Stimulated activated CD4-positive, alpha-beta T cell treated with anti-CD3 and anti-CD28 coated beads, Interleukin-12 subunit alpha, Interleukin-12 subunit beta, amount 100 ng/mL, for 24 hours (primary cell): ENCODE data around the gene KCNJ15.
"Not testable (repeated sequence)": the region's sequence is repeated elsewhere in the genome, so short reads cannot be mapped to it uniquely, and the experiment has no call there.

ENCODE experiments used
- DNase-seq, 2 experiments: peaks; one replicate each; pipeline ENCODE4 v3.0.0-alpha.2; 2020; ENCODE audit warnings: low read depth in 2 of 2

The KCNJ15 gene

DNA sequence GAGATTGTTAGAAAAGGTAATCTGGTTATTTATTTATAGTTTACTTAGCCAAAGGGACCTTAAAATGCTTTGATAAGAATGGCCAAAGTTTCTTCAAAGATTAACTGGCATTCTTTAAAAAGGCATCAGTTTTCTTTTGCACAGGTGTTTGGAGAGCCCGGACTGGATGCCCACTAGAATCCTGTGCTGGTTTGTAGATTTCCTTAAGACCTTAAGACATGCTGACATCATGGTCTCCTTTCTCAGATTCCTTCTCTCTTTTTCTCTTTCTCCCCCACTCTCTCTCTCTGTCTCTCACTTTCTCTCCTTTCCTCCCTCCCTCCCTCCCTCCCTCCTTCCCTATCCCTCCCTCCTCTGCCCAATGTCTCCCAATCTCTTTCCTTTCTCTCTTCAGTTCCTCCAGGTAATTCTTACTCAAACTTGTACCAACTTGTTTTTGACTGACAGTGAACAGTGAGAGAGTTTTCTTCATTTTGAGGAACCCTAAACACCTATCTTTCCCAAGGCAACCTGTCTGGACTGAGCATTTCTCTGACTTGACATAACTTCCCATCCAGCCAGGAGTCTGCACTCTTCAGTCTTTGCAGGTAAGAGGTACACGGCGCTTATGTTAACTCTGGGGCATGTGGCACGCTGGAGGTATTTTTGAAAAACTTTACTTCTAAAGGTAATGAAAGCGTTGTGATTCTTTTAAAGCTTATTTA is at the start of gene KCNJ15:
TSS of gene KCNJ15 (plus strand) at position 393 of the 704 bp plus-strand sequence. CDS start 42,271 bp downstream, outside the sequence.
- no peak for DNase-seq

DNA sequence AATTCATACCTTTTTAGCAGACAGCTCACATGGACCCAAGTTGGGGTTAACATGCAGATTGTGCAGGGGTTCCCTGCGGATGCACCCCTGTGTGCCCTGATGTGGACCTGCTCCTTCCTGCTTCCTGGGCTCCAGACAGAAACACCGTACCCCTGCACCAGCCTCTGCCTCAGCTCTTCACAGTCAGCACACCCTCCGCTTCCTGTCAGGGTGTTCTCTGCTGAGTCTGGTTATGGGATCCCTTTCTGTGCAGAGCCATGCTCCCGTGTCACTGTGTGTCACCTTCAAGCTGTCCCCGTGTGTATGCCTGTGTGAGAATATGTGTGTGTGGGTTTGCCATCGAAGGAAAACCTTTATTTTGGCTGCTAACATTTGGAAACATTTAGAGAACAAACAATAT is 48.7 kb upstream of the KCNJ15 start:
- no peak for DNase-seq

GRCh38 chr21:38211321-38211720 is 45.5 kb upstream of the KCNJ15 start:
- no peak for DNase-seq

DNA sequence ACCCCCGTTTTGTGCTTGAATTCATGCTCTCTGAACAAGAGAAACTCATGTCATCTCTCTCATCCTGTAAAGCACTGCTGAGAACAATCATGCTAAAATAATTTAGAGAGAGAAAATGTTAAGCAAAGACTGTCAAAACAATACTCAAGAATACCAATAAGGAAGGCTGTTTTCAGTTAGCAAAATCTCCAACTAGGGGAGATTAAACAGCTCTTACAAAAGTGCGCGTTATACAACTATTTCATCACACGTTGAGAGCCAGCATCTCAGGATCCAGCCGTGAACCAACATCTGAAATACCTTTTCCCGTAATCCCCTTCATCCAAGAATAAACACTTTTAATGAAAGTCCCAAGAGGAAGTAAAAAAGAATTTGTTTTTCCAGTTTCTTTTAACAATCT is 44.1 kb upstream of the KCNJ15 start:
- no peak for DNase-seq

DNA sequence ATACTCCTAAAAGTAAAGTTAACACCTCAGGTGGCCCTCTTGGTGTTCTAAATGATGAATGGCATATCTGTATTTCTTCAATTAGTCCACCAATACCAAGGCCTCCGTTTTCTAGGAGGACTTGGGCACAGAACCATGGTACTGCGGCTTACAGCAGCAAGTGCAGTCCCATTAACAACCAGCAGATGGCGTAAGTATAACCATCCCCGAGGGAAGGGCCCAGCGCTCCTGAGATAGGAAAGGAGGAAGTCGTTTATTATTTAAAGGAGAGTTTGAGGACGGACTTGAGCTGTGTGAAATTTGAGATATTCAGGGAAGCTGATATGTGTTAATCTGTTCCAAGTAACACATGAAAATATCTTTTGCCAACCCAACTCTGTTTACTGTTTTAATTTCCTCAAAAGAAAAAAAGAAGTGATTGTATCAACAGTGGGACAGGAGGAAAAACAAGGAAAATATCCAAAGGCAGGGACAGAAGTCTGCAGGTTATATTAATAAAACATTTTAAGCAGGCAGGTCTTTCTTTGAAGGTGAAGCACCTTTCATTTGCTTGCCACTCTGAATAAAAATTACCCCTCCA is 37.7 kb upstream of the KCNJ15 start:
- DNase-seq: peak; percentile 40 to 59

- DNase-seq: no peak
Observed at GRCh38 chr21:38220270-38220737, 36.5 kb upstream of the KCNJ15 start.

DNA sequence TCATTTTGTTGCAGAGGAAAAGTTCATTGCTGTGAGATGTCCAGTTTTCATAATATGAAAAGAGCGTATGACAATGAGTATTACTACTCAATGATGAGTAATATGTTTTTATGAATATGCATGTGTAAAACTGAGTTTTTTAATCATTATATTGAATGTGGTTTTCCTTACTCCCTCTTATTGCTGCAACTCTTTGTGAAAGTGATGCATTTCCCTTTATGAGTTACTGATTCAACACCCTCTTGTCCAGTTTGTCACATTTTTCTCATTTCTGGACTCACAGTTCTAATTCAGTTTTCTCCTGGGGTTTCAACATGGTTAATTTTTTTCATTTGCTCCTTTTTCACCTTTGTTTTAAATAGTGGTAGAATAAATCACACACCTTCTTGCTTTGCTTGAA is 35.2 kb upstream of the KCNJ15 start:
- DNase-seq: no peak

DNA sequence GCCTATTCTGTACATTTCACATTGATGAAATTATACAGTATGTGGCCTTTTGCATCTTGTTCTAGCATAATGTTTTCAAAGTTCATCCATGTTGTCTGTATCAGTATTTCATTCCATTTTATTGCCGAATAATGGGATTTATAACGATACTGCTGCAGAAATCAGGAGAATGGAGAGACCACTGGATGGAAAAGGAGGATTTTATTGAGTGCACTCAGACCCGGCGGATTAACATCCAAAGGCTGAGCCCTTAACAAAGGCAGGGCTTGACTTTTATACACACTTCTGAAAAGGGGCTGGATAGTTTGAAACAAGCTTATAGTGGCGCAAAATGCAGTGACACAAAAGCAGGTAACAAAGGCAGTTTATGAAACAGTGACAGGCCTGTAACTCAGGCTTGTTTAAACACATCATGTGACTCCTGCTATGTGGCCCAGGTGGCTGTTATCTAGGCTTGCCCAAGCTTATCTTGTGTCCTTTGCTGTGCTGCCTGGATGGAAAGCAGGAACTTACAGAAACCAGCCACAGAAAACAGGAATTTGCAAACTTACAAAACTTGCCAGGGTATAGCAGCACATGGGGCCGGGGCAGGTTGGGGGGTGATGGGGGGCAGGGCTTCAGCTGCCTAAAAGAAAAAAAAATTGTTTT is 32.8 kb upstream of the KCNJ15 start:
- DNase-seq: no peak

- DNase-seq: no peak
Observed at GRCh38 chr21:38227401-38227800, 29.4 kb upstream of the KCNJ15 start.

GRCh38 chr21:38228115-38228514 is 28.7 kb upstream of the KCNJ15 start:
- DNase-seq: no peak

GRCh38 chr21:38228537-38228936 is 28.3 kb upstream of the KCNJ15 start:
- DNase-seq: no peak

- DNase-seq: no peak
Observed at GRCh38 chr21:38229260-38229877, 27.4 kb upstream of the KCNJ15 start.

DNA sequence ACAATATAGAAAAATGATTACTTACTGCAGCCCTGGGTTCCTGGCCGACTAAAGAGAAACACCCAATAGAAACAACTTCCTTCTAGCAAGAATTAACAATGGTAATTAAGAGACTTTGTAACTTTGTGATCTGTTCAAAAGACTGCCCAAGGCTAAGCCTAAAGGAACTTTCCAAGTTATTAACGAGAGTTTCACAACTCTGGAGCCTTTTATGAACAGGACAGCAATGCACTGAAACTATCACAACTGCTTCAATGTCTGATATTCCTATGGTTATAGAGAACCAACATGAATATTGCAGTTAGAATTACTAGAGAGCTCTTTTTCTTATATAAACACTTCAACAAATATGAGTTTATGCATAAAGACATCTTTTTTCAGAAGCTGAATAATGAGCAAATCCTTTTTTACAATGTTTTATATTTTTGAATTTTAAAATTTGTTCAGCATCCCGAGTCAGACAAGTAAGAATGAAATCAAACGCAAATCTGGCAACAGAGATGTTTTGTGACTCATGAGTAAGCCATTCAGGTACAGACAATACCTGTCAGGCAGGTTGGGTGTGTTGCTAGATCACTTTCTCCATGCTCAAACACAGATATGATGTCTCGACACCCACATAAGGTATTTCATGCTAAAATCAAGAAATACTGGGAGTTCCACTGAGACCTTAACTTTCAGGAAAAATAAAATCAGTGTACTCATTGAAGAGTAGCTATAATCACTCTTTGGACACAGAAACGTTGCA is 22.2 kb upstream of the KCNJ15 start:
- DNase-seq: no peak

DNA sequence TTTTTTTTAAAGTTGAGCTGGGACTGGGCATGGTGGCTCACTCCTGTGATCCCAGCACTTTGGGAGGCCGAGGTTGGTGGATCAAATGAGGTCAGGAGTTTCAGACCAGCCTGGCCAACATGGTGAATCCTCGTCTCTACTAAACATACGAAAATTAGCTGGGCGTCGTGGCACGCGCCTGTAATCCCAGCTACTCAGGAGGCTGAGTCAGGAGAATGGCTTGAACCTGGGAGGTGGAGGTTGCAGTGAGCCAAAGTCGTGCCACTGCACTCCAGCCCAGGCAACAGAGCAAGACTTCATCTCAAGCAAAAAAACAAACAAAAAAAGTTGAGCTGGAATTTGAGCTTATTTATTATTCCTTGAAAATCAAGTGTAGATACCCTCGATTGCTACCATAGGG is 21.5 kb upstream of the KCNJ15 start:
- not testable (repeated sequence) for DNase-seq

DNA sequence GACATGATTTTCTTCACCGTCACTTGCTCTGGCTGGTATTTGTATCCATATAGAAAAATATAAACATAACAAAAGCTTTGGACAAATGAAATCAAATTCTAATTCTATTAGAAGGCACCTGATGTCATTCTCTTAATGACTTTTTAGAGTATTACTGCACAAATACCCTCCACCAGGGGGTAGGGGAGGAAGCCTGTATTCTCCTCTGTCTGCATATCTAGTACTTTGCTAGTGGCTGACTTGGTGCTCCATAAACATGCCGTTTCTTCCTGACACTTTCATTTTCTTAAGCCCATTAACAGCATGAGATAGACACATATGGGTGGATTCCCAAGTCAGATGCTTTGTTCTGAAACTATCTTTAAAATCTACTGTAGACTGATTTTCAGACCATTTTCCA is 20.6 kb upstream of the KCNJ15 start:
- DNase-seq: no peak

DNA sequence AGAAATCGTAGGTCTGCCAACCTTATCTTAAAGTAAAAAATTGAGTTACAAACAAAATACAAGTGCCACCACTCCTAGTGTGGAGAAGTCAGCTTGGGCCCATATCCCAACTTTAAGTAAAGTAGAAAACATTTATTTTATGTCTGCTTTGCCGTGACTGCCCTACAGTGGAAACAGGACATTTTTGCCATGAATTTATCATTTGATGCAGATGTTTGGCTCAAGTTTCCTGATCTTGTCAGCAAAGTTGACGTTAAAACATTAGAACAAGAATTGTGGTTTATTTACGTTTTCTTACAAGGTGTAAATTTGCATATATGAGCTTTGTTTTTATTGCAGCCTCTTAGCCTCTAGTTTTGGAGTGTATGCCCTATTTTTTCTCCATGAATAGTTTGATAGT is 17.1 kb upstream of the KCNJ15 start:
- no peak for DNase-seq

DNA sequence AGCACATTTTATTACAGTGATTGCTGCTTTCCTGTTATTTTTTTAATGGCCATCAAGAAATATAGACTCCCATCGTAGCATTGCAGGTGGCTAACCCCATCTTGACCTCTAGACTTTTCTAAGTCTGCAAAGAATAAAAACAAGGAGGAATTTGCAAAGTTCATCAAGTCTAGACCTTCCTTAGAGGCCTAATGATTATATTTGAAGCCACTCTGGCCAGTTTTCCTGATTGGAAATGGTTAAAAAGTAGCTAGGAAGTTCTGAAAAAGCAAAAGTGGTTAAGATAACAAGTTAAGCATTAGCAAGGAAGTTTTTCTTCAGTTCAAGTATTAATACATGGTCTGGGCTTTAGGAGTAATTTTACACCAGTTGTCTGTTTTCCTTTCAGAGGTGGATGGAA is 16.7 kb upstream of the KCNJ15 start:
- no peak for DNase-seq

GRCh38 chr21:38241029-38241740 is 15.6 kb upstream of the KCNJ15 start:
- no peak for DNase-seq

GRCh38 chr21:38242061-38242460 is 14.7 kb upstream of the KCNJ15 start:
- DNase-seq: no peak

GRCh38 chr21:38243732-38244406 is 12.9 kb upstream of the KCNJ15 start:
- DNase-seq: no peak

- DNase-seq: no peak
Observed at GRCh38 chr21:38244407-38244787, 12.4 kb upstream of the KCNJ15 start.
